ENCODE results near the gene FOXD1. TPM values are rescaled to one million over a fixed set of nuclear protein-coding genes. Genes with fewer than 3 reads are reported as not detected.

Gene FOXD1
- total RNA-seq, 1 donor from 2014 or later, result 7.1 TPM

- no peaks in the 10 kb centered on the region for H3K36me3 ChIP-seq
- no peak overlapping the region for H3K27ac ChIP-seq
- no peaks in the 10 kb centered on the region for H3K27me3 ChIP-seq
- H3K4me1 ChIP-seq, result peaks cover 4 to 17% of the 10 kb centered on the region in 2 donors
- TF ChIP-seq, protein P1, sequence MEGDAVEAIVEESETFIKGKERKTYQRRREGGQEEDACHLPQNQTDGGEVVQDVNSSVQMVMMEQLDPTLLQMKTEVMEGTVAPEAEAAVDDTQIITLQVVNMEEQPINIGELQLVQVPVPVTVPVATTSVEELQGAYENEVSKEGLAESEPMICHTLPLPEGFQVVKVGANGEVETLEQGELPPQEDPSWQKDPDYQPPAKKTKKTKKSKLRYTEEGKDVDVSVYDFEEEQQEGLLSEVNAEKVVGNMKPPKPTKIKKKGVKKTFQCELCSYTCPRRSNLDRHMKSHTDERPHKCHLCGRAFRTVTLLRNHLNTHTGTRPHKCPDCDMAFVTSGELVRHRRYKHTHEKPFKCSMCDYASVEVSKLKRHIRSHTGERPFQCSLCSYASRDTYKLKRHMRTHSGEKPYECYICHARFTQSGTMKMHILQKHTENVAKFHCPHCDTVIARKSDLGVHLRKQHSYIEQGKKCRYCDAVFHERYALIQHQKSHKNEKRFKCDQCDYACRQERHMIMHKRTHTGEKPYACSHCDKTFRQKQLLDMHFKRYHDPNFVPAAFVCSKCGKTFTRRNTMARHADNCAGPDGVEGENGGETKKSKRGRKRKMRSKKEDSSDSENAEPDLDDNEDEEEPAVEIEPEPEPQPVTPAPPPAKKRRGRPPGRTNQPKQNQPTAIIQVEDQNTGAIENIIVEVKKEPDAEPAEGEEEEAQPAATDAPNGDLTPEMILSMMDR (IDR thresholded peaks at IDR 0.05), result no peak
- intact Hi-C loops (cut with DNase I), result no loop called here
- DNase-seq (ENCODE audit: low spot score in 2 of 2), result no peak
- no peak overlapping the region for H3K4me3 ChIP-seq
- H3K9me3 ChIP-seq, result no peaks in the 10 kb centered on the region
Observed at GRCh38 chr5:73433982-73434342, 14.6 kb downstream of the FOXD1 start.

GRCh38 chr5:73433272-73433981 is 15.2 kb downstream of the FOXD1 start:
- DNase-seq (ENCODE audit: low spot score in 2 of 2), result no peak
- Histone ChIP-seq H3K27me3 (no peaks in the 10 kb centered on the region), H3K9me3 (no peaks in the 10 kb centered on the region), H3K27ac (no peak overlapping the region), H3K4me3 (no peak overlapping the region), H3K36me3 (no peaks in the 10 kb centered on the region), H3K4me1 (peaks cover 4 to 13% of the 10 kb centered on the region in 2 donors)
- TF ChIP-seq, protein P1 (IDR thresholded peaks at IDR 0.05), result no peak
- intact Hi-C loops (cut with DNase I), result no loop called here

- no peaks in the 10 kb centered on the region for H3K27me3 ChIP-seq
- no peaks in the 10 kb centered on the region for H3K9me3 ChIP-seq
- no peaks in the 10 kb centered on the region for H3K4me1 ChIP-seq
- H3K27ac ChIP-seq, result no peak overlapping the region
- TF ChIP-seq, protein P1 (IDR thresholded peaks at IDR 0.05), result no peak
- intact Hi-C loops (cut with DNase I), result no loop called here
- H3K4me3 ChIP-seq, result no peak overlapping the region
- DNase-seq (ENCODE audit: low spot score in 2 of 2), result no peak
- no peaks in the 10 kb centered on the region for H3K36me3 ChIP-seq
Observed at GRCh38 chr5:73431204-73431851, 17.2 kb downstream of the FOXD1 start.

DNA sequence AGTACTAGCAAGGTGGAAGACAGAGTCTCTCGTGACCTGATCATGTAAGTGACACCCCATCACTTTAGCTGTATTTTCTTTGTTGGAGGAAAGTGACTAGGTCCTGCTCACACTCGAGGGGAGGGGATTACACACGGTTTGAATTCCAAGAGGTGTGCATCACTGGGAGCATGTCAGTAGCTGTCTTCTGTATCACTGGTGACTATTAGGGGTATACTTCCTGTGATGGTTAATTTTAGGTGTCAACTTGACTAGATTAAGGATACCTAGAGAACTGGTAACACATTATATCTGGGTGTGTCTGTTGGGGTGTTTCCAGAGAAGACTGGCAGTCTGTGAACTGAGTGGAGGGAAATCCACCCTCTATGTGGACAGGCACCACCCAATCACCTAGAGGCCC is 22.5 kb downstream of the FOXD1 start:
- TF ChIP-seq, protein P1 (IDR thresholded peaks at IDR 0.05), result no peak
- Histone ChIP-seq H3K36me3 (no peaks in the 10 kb centered on the region), H3K4me1 (no peaks in the 10 kb centered on the region), H3K27me3 (no peaks in the 10 kb centered on the region), H3K4me3 (no peak overlapping the region), H3K27ac (no peak overlapping the region), H3K9me3 (no peaks in the 10 kb centered on the region)
- intact Hi-C loops (cut with DNase I), result no loop called here
- no peak for DNase-seq (ENCODE audit: low spot score in 2 of 2)

DNA sequence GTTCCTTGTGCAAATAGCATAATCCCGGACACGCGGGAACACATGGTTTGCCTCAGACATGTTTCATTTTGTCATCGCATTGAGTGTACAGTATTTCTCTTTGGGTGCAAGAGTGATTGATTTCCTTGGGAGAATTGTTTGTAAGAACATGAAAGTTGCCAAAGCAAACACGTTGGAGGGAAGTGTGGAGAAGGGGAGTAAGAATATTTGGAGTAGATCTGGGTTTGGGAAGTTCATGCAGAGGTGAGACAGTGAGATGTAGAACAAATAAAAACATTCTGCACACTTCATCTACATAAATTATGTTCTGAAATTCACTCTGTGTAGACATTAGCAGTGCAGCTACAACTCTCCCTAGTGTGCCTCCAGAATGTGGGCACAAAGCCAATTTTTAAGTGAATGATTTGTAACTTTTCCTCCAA is 24.0 kb downstream of the FOXD1 start:
- Histone ChIP-seq H3K9me3 (no peaks in the 10 kb centered on the region), H3K27me3 (no peaks in the 10 kb centered on the region), H3K4me3 (no peak overlapping the region), H3K27ac (no peak overlapping the region), H3K4me1 (peaks cover 0 to 4% of the 10 kb centered on the region in 2 donors), H3K36me3 (no peaks in the 10 kb centered on the region)
- intact Hi-C loops (cut with DNase I), result no loop called here
- no peak for DNase-seq (ENCODE audit: low spot score in 2 of 2)
- TF ChIP-seq, protein P1 (IDR thresholded peaks at IDR 0.05), result no peak
